Activated naive CD4-positive, alpha-beta T cell treated with anti-CD3 and anti-CD28 coated beads for 36 hours (primary cell): ENCODE results near the gene HNRNPA2B1. TPM values are rescaled to one million over a fixed set of nuclear protein-coding genes. Genes with fewer than 3 reads are reported as not detected.
"Not testable (repeated sequence)": the region's sequence is repeated elsewhere in the genome, so short reads cannot be mapped to it uniquely, and the experiment has no call there.

Experiments
- CTCF ChIA-PET: fragments of 350-600 bp; sonication (Branson Sonifier 250); formaldehyde crosslinking; loops from one replicate; lab custom pipeline; 2021; ENCODE audit warnings: antibody characterized with exemption; lab: Charles Lee
- DNase-seq: peaks from one replicate; pipeline ENCODE4 v3.0.0-alpha.2; 2020
- H3K27ac Mint-ChIP-seq: one replicate; pipeline ENCODE4 v1.8.0; 2021; ENCODE audit warnings: mild to moderate bottlenecking, mixed read lengths
- H3K27me3 Mint-ChIP-seq: one replicate; pipeline ENCODE4 v1.8.0; 2021; ENCODE audit warnings: low read depth, mixed read lengths
- H3K36me3 Mint-ChIP-seq: one replicate; pipeline ENCODE4 v1.8.0; 2021; ENCODE audit warnings: low read depth, mixed read lengths
- H3K4me1 Mint-ChIP-seq: one replicate; pipeline ENCODE4 v1.8.0; 2021; ENCODE audit warnings: low read depth, mixed read lengths
- H3K4me3 Mint-ChIP-seq: one replicate; pipeline ENCODE4 v1.8.0; 2021; ENCODE audit warnings: mild to moderate bottlenecking, moderate library complexity, mixed read lengths
- H3K9me3 Mint-ChIP-seq: one replicate; pipeline ENCODE4 v1.8.0; 2021; ENCODE audit warnings: mixed read lengths
- intact Hi-C: fragments of 100-400 bp; cut with micrococcal nuclease; formaldehyde crosslinking; loops from one replicate; pipeline ENCODE4 v1.15.1; 2023
- total RNA-seq, 2 experiments: library from RNA; stranded (reverse); gene quantifications; one replicate each; pipeline ENCODE4 v1.2.3, GENCODE V29; 2021

The HNRNPA2B1 gene
- total RNA-seq, 2 experiments from 2014 or later, result 925 to 950 TPM

GRCh38 chr7:26147646-26148306, 52.8 kb downstream of the HNRNPA2B1 start:
- H3K4me1 Mint-ChIP-seq, result peaks cover 11% of the 10 kb centered on the region
- H3K36me3 Mint-ChIP-seq, H3K27me3 Mint-ChIP-seq, H3K9me3 Mint-ChIP-seq, DNase-seq, H3K4me3 Mint-ChIP-seq, H3K27ac Mint-ChIP-seq, intact Hi-C loops: not testable (repeated sequence)
- CTCF ChIA-PET, result interaction anchor here (0.9 kb wide), 1 partner anchor 57 kb away, joined by 4 read pairs; no protein-coding TSS in a partner anchor

DNA sequence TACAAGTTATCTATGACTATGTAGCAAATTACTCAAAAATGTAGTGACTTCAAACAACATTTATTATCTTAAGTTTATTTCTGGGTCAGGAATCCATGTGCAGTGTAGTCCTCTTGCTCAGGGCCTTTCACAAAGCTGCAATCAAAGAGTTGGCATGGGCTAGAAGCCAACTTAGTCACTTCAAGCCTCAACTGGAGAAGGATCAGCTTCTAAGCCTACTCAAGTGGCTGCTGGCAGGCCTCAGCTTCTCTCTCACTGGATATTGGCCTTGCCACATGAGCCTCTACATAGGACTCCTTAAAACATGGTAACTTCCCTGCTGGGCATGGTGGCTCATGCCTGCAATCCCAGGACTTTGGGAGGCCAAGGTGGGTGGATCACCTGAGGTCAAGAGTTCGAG, 53.5 kb downstream of the HNRNPA2B1 start:
- Mint-ChIP-seq H3K27ac (no peak overlapping the region), H3K9me3 (peaks cover 4% of the 10 kb centered on the region), H3K4me1 (peaks cover 11% of the 10 kb centered on the region), H3K27me3 (peaks cover 4% of the 10 kb centered on the region), H3K36me3 (no peaks in the 10 kb centered on the region), H3K4me3 (no peak overlapping the region)
- CTCF ChIA-PET, result interaction anchor here (0.9 kb wide), 1 partner anchor 56 kb away, joined by 4 read pairs; no protein-coding TSS in a partner anchor
- intact Hi-C loops, result no loop called here
- DNase-seq, result no peak

DNA sequence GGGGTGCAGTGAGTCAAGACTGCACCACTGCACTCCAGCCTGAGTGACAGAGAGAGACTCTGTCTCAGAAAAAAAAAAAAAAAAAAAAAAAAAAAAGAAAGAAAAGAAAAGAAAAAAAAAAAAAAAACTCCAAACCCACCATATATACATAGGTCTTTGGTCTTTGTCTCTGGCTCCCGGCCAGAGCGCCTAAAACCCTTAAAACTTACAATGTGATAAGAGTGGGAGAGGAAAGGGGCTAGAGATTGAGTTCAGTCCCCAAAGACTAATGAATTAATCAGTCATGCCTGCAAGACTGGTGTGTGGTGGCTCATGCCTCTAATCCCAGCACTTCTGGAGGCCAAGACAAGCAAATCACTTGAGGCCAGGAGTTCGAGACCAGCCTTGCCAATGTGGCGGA, 55.3 kb downstream of the HNRNPA2B1 start:
- no peak overlapping the region for H3K27ac Mint-ChIP-seq
- no peaks in the 10 kb centered on the region for H3K4me1 Mint-ChIP-seq
- intact Hi-C loops, result no loop called here
- DNase-seq, result no peak
- peaks cover 4% of the 10 kb centered on the region for H3K9me3 Mint-ChIP-seq
- H3K36me3 Mint-ChIP-seq, result no peaks in the 10 kb centered on the region
- peaks cover 4% of the 10 kb centered on the region for H3K27me3 Mint-ChIP-seq
- CTCF ChIA-PET, result no interaction called here
- H3K4me3 Mint-ChIP-seq, result no peak overlapping the region

GRCh38 chr7:26144184-26145080, 56.1 kb downstream of the HNRNPA2B1 start:
- H3K9me3 Mint-ChIP-seq, result peaks cover 4% of the 10 kb centered on the region
- H3K27me3 Mint-ChIP-seq, result peaks cover 4% of the 10 kb centered on the region
- H3K27ac Mint-ChIP-seq, result no peak overlapping the region
- H3K36me3 Mint-ChIP-seq, result no peaks in the 10 kb centered on the region
- no peak for DNase-seq
- CTCF ChIA-PET, result interaction anchor here (1.0 to 1.2 kb wide), 2 partner anchors 17 to 252 kb away, joined by 3 to 5 read pairs; no protein-coding TSS in a partner anchor
- no peak overlapping the region for H3K4me3 Mint-ChIP-seq
- no peaks in the 10 kb centered on the region for H3K4me1 Mint-ChIP-seq
- intact Hi-C loops, result no loop called here

GRCh38 chr7:26143298-26144048, 57.1 kb downstream of the HNRNPA2B1 start:
- no peaks in the 10 kb centered on the region for H3K4me1 Mint-ChIP-seq
- intact Hi-C loops, result no loop called here
- H3K27ac Mint-ChIP-seq, result no peak overlapping the region
- no peak for DNase-seq
- no peaks in the 10 kb centered on the region for H3K36me3 Mint-ChIP-seq
- no peak overlapping the region for H3K4me3 Mint-ChIP-seq
- H3K27me3 Mint-ChIP-seq, result peaks cover 4% of the 10 kb centered on the region
- CTCF ChIA-PET, result interaction anchor here (1.2 kb wide), 1 partner anchor 18 kb away, joined by 5 read pairs; no protein-coding TSS in a partner anchor
- H3K9me3 Mint-ChIP-seq, result peaks cover 4% of the 10 kb centered on the region

GRCh38 chr7:26141077-26141476, 59.5 kb downstream of the HNRNPA2B1 start:
- CTCF ChIA-PET, result interaction anchor here (1.2 kb wide), 1 partner anchor 50 kb away, joined by 4 read pairs; no protein-coding TSS in a partner anchor
- H3K9me3 Mint-ChIP-seq, result no peaks in the 10 kb centered on the region

GRCh38 chr7:26140380-26140779, 60.2 kb downstream of the HNRNPA2B1 start:
- CTCF ChIA-PET, result interaction anchor here (1.2 kb wide), 1 partner anchor 49 kb away, joined by 4 read pairs; no protein-coding TSS in a partner anchor
- DNase-seq, result no peak
- peaks cover 4% of the 10 kb centered on the region for H3K27me3 Mint-ChIP-seq
- no peaks in the 10 kb centered on the region for H3K4me1 Mint-ChIP-seq
- no peak overlapping the region for H3K27ac Mint-ChIP-seq
- H3K36me3 Mint-ChIP-seq, result no peaks in the 10 kb centered on the region
- no peak overlapping the region for H3K4me3 Mint-ChIP-seq
- intact Hi-C loops, result no loop called here
- H3K9me3 Mint-ChIP-seq, result no peaks in the 10 kb centered on the region

More at GRCh38 chr7:26141077-26141476, 59.5 kb downstream of the HNRNPA2B1 start:
- Mint-ChIP-seq H3K27me3 (peaks cover 4% of the 10 kb centered on the region), H3K27ac (no peak overlapping the region), H3K36me3 (no peaks in the 10 kb centered on the region), H3K4me1 (no peaks in the 10 kb centered on the region), H3K4me3 (no peak overlapping the region)
- no peak for DNase-seq
- intact Hi-C loops, result no loop called here

Other genes starting within 250 kb of the HNRNPA2B1 start
- 10 to 100 TPM; 12.5 to 12.9 TPM for gene NFE2L3, start 48.5 kb downstream of the HNRNPA2B1 start, total RNA-seq
- gene CBX3, start 999 bp upstream of the HNRNPA2B1 start, total RNA-seq, result 100 to 1,000 TPM; 260 to 273 TPM
- gene SNX10, start 91.1 kb upstream of the HNRNPA2B1 start, total RNA-seq, result 10 to 100 TPM; 17.0 to 17.5 TPM